ENCODE results near the gene MASTL. TPM values are rescaled to one million over a fixed set of nuclear protein-coding genes. Genes with fewer than 3 reads are reported as not detected.
A peak's percentile ranks its signal among the peaks of the same experiment; 100 is the strongest.

Gene MASTL
- total RNA-seq: 8.9 TPM
- long read RNA-seq, partial matches to known transcripts: 0 of 7 reads
- long read RNA-seq, other reads (novel, unspliced or antisense): 4 of 7 reads

- peaks cover 17% of the 10 kb centered on the region for H3K36me3 ChIP-seq
- H3K27me3 ChIP-seq: no peaks in the 10 kb centered on the region
- intact Hi-C loops (cut with DNase I): no loop called here
- H3K4me3 ChIP-seq: peak within 1 kb of the TSS; percentile 94
- DNase-seq (peak; percentile 96), ATAC-seq (peak; percentile 96)
- peak within 1 kb of the TSS; percentile 99 for H3K27ac ChIP-seq
- no peak for TF ChIP-seq CTCF (IDR thresholded peaks at IDR 0.05)
- peaks cover 34% of the 10 kb centered on the region for H3K4me1 ChIP-seq
- no peaks in the 10 kb centered on the region for H3K9me3 ChIP-seq
Observed at GRCh38 chr10:27155066-27155754, at the start of gene MASTL. TSS of gene MASTL (plus strand) at chr10:27155352. CDS start at chr10:27155427, 75 bp downstream.

- ATAC-seq: no peak
- Histone ChIP-seq H3K27me3 (no peaks in the 10 kb centered on the region), H3K27ac (no peak overlapping the region), H3K4me1 (no peaks in the 10 kb centered on the region), H3K36me3 (peaks cover 41% of the 10 kb centered on the region), H3K4me3 (no peak overlapping the region), H3K9me3 (no peaks in the 10 kb centered on the region)
- no peak for DNase-seq
- intact Hi-C loops (cut with DNase I): no loop called here
- TF ChIP-seq CTCF (IDR thresholded peaks at IDR 0.05): no peak
Observed at GRCh38 chr10:27108165-27108564, 47.0 kb upstream of the MASTL start.

GRCh38 chr10:27134371-27134770 is 20.8 kb upstream of the MASTL start:
- intact Hi-C loops (cut with DNase I): no loop called here
- no peak overlapping the region for H3K27ac ChIP-seq
- no peak for TF ChIP-seq CTCF (IDR thresholded peaks at IDR 0.05)
- H3K27me3 ChIP-seq: no peaks in the 10 kb centered on the region
- H3K4me3 ChIP-seq: no peak overlapping the region
- H3K4me1 ChIP-seq: no peaks in the 10 kb centered on the region
- ATAC-seq (no peak), DNase-seq (no peak)
- H3K9me3 ChIP-seq: no peaks in the 10 kb centered on the region
- H3K36me3 ChIP-seq: peaks cover 99% of the 10 kb centered on the region

- no peaks in the 10 kb centered on the region for H3K4me1 ChIP-seq
- DNase-seq (no peak), ATAC-seq (no peak)
- no peaks in the 10 kb centered on the region for H3K9me3 ChIP-seq
- no peak for TF ChIP-seq CTCF (IDR thresholded peaks at IDR 0.05)
- H3K4me3 ChIP-seq: no peak overlapping the region
- no peak overlapping the region for H3K27ac ChIP-seq
- peaks cover 94% of the 10 kb centered on the region for H3K36me3 ChIP-seq
- intact Hi-C loops (cut with DNase I): no loop called here
- H3K27me3 ChIP-seq: no peaks in the 10 kb centered on the region
Observed at GRCh38 chr10:27138277-27138676, 16.9 kb upstream of the MASTL start.

- Histone ChIP-seq H3K4me1 (no peaks in the 10 kb centered on the region), H3K27me3 (no peaks in the 10 kb centered on the region), H3K4me3 (no peak overlapping the region), H3K27ac (no peak overlapping the region), H3K9me3 (no peaks in the 10 kb centered on the region), H3K36me3 (peaks cover 95% of the 10 kb centered on the region)
- ATAC-seq (no peak), DNase-seq (no peak)
- TF ChIP-seq CTCF (IDR thresholded peaks at IDR 0.05): no peak
- intact Hi-C loops (cut with DNase I): no loop called here
Observed at GRCh38 chr10:27143686-27144085, 11.5 kb upstream of the MASTL start.

All from upper lobe of right lung (tissue), 1 donor.